Panc1 (cell line): ENCODE measurements around the gene DNAJC4. TPM values are rescaled to one million over a fixed set of nuclear protein-coding genes. Genes with fewer than 3 reads are reported as not detected.

Experiments
- ATAC-seq: fragments of 200-7000 bp; cut with Tn5 transposase; 2 replicates; pipeline ENCODE4 v1.9.1; 2020; ENCODE audit warnings: mild to moderate bottlenecking, moderate library complexity
- BruUV-seq: library from RNA; stranded (reverse); fragments of 400-500 nt; replicated peaks from 2 replicates; lab custom pipeline; 2021; lab: Mats Ljungman, UMichigan
- CTCF ChIA-PET: fragments of 300-600 bp; sonication (Branson Sonifier 250); formaldehyde crosslinking; loops from one replicate; lab custom pipeline; 2022; ENCODE audit warnings: antibody characterized with exemption; lab: Charles Lee
- POLR2A ChIA-PET: fragments of 300-600 bp; sonication (Branson Sonifier 250); formaldehyde crosslinking; loops from one replicate; lab custom pipeline; 2022; ENCODE audit warnings: antibody characterized with exemption; lab: Charles Lee
- DNase-seq: peaks from one replicate; pipeline ENCODE4 v3.0.0-alpha.2; 2010; ENCODE audit warnings: low read depth, low spot score
- H3K27ac ChIP-seq: 2 replicates; pipeline ENCODE4 v1.5.1; 2011; ENCODE audit warnings: mild to moderate bottlenecking, low read length, inconsistent platforms
- H3K27me3 ChIP-seq: fragments of 200-500 bp; sonication (Bioruptor generic); 2 replicates; pipeline ENCODE4 v1.6.0; 2014; ENCODE audit warnings: low read length, inconsistent platforms; ENCODE audit not compliant: control insufficient read depth, insufficient read depth
- H3K36me3 ChIP-seq: fragments of 200-500 bp; sonication (Bioruptor generic); 2 replicates; pipeline ENCODE4 v1.5.1; 2014; ENCODE audit warnings: inconsistent platforms, mild to moderate bottlenecking, low read length, moderate library complexity; ENCODE audit not compliant: control insufficient read depth, insufficient read depth
- H3K4me1 ChIP-seq: 2 replicates; pipeline ENCODE4 v1.5.1; 2011; ENCODE audit warnings: inconsistent platforms, mild to moderate bottlenecking, low read length, moderate library complexity; ENCODE audit not compliant: control insufficient read depth, insufficient read depth
- H3K4me3 ChIP-seq, 2 experiments: 2 replicates each; pipeline ENCODE4 v1.5.1; 2011 to 2012; ENCODE audit warnings: low read depth in 2 of 2, low read length in 2 of 2, mild to moderate bottlenecking in 2 of 2, inconsistent platforms in 1 of 2, moderate library complexity in 1 of 2
- H3K9me3 ChIP-seq: fragments of 200-500 bp; sonication (Bioruptor generic); 2 replicates; pipeline ENCODE4 v1.5.1; 2014; ENCODE audit warnings: low read depth, mild to moderate bottlenecking, inconsistent platforms, low read length, moderate library complexity; ENCODE audit not compliant: control insufficient read depth, insufficient read depth
- POLR2AphosphoS5 ChIP-seq: IDR thresholded peaks from 2 replicates; pipeline ENCODE4 v1.6.1; 2012; ENCODE audit warnings: mild to moderate bottlenecking, low read depth, low read length, moderate library complexity
- SIN3A ChIP-seq: IDR thresholded peaks from 2 replicates; pipeline ENCODE4 v1.6.1; 2012; ENCODE audit warnings: low read depth, mild to moderate bottlenecking, low read length, moderate library complexity, borderline replicate concordance; ENCODE audit not compliant: insufficient read depth
- TCF7L2 ChIP-seq: IDR thresholded peaks from 2 replicates; pipeline ENCODE4 v1.6.1; 2011; ENCODE audit warnings: mild to moderate bottlenecking, low read depth, low read length, inconsistent platforms
- in situ Hi-C: cut with HindIII; loops from 2 replicates; pipeline ENCODE4 v1.10.0; 2016; ENCODE audit warnings: low sequenced_read_pairs, low pct_unique_long_range_greater_than_20kb
- intact Hi-C: fragments of 100-400 bp; cut with micrococcal nuclease; formaldehyde crosslinking; loops from one replicate; pipeline ENCODE4 v1.10.0; 2022; ENCODE audit not compliant: unreplicated experiment
- total RNA-seq: library from RNA; stranded (reverse); gene quantifications from one replicate; pipeline ENCODE4 v1.2.1, GENCODE V29; 2021; ENCODE audit not compliant: unreplicated experiment
- TF ChIP-seq, protein P1 (sequence below): fragments of 450-650 bp; IDR thresholded peaks from 2 replicates; pipeline ENCODE4 v1.5.1; 2017; ENCODE audit warnings: mild to moderate bottlenecking
- TF ChIP-seq, protein P2 (sequence below), 2 experiments: IDR thresholded peaks; 2 replicates each; pipeline ENCODE4 v1.6.1; 2011 to 2012; ENCODE audit warnings: low read depth in 2 of 2, control low read depth in 1 of 2, low read length in 1 of 2, mild to moderate bottlenecking in 1 of 2, moderate library complexity in 1 of 2; ENCODE audit not compliant: insufficient read depth in 1 of 2

The DNAJC4 gene
- total RNA-seq, 1 experiment from 2014 or later: 41.0 TPM

DNA sequence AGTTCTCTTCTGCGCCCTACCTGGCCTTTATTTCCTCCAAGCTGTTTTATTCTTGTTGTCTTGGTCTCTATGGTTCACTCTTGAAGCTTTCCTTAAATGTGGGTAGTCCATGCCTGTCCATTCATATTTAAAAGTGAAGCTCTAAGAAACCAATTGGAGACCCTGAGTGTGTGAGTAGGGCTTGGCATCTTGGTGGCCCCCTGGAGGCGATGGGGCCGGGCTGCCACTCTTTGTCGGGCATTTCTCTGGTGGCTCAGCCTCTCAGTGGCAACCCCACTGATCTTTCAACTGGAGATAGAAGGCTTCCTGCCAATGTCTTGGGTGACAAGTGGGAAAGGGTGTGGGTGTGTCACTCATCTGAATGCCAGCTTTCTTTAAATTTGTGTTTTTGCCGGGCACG, 13.5 kb upstream of the DNAJC4 start:
- Histone ChIP-seq H3K27me3 (no peaks in the 10 kb centered on the region), H3K27ac (no peak overlapping the region), H3K4me3 (no peak overlapping the region), H3K4me1 (no peaks in the 10 kb centered on the region), H3K36me3 (no peaks in the 10 kb centered on the region), H3K9me3 (no peaks in the 10 kb centered on the region)
- DNase-seq: no peak
- no peak for ATAC-seq
- ChIA-PET CTCF (no interaction called here), POLR2A (interaction anchor here (0.7 kb wide), 1 partner anchor 13 kb away, joined by 4 read pairs; no protein-coding TSS in a partner anchor)
- BruUV-seq: no TSS peak
- TF ChIP-seq, protein P1, sequence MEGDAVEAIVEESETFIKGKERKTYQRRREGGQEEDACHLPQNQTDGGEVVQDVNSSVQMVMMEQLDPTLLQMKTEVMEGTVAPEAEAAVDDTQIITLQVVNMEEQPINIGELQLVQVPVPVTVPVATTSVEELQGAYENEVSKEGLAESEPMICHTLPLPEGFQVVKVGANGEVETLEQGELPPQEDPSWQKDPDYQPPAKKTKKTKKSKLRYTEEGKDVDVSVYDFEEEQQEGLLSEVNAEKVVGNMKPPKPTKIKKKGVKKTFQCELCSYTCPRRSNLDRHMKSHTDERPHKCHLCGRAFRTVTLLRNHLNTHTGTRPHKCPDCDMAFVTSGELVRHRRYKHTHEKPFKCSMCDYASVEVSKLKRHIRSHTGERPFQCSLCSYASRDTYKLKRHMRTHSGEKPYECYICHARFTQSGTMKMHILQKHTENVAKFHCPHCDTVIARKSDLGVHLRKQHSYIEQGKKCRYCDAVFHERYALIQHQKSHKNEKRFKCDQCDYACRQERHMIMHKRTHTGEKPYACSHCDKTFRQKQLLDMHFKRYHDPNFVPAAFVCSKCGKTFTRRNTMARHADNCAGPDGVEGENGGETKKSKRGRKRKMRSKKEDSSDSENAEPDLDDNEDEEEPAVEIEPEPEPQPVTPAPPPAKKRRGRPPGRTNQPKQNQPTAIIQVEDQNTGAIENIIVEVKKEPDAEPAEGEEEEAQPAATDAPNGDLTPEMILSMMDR: no peak
- TF ChIP-seq, protein P2, sequence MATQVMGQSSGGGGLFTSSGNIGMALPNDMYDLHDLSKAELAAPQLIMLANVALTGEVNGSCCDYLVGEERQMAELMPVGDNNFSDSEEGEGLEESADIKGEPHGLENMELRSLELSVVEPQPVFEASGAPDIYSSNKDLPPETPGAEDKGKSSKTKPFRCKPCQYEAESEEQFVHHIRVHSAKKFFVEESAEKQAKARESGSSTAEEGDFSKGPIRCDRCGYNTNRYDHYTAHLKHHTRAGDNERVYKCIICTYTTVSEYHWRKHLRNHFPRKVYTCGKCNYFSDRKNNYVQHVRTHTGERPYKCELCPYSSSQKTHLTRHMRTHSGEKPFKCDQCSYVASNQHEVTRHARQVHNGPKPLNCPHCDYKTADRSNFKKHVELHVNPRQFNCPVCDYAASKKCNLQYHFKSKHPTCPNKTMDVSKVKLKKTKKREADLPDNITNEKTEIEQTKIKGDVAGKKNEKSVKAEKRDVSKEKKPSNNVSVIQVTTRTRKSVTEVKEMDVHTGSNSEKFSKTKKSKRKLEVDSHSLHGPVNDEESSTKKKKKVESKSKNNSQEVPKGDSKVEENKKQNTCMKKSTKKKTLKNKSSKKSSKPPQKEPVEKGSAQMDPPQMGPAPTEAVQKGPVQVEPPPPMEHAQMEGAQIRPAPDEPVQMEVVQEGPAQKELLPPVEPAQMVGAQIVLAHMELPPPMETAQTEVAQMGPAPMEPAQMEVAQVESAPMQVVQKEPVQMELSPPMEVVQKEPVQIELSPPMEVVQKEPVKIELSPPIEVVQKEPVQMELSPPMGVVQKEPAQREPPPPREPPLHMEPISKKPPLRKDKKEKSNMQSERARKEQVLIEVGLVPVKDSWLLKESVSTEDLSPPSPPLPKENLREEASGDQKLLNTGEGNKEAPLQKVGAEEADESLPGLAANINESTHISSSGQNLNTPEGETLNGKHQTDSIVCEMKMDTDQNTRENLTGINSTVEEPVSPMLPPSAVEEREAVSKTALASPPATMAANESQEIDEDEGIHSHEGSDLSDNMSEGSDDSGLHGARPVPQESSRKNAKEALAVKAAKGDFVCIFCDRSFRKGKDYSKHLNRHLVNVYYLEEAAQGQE (IDR thresholded peaks at IDR 0.05; ENCODE audit: insufficient read depth in 1 of 2, low read depth in 2 of 2, low read length in 1 of 2): no peak
- no peak for TF ChIP-seq POLR2AphosphoS5
- TF ChIP-seq TCF7L2: no peak
- no peak for TF ChIP-seq SIN3A
- in situ Hi-C loops (no loop called here), intact Hi-C loops (no loop called here)

DNA sequence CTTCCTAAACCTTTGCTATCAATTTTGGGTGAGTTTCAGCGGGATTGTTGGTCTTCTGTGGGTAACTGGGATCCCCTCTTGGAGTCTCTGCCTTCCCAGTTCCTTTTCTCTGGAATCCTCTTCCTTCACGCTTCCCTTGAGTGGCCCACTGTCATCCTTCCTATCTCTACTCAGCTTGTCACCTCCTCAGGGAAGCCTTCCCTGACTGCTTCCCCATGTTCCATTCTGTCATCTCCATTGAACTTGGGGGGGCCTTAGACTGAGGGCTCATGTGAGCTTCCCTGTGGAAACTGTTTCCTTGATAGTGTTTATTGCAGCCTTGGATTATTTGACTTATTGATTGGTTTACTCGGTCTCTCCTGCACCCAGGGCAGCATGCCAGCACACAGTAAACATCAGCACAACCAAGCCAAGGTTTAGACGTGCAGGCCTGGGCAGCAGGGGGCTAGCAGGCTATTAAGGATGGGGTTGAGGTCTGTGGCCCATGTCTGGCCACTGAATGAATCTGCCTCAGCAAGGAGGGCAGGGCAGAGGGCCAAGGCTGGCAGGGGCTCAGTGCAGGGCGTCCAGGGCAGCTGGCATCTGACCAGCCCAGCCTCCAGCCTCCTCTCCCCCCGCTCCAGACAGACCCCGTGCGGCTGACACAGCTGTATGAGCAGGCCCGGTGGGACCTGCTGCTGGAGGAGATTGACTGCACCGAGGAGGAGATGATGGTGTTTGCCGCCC, 11.6 kb upstream of the DNAJC4 start:
- no peak for ATAC-seq
- in situ Hi-C loops (no loop called here), intact Hi-C loops (no loop called here)
- H3K4me1 ChIP-seq: no peaks in the 10 kb centered on the region
- DNase-seq: no peak
- no peak overlapping the region for H3K4me3 ChIP-seq
- TF ChIP-seq, protein P2 (IDR thresholded peaks at IDR 0.05; ENCODE audit: insufficient read depth in 1 of 2, low read depth in 2 of 2, low read length in 1 of 2): no peak
- no peak for TF ChIP-seq POLR2AphosphoS5
- TF ChIP-seq TCF7L2: no peak
- no peak for TF ChIP-seq SIN3A
- TF ChIP-seq, protein P1: no peak
- no peak overlapping the region for H3K27ac ChIP-seq
- no peaks in the 10 kb centered on the region; the same call in 1 of the 2 replicates for H3K36me3 ChIP-seq
- CTCF ChIA-PET: no interaction called here
- H3K9me3 ChIP-seq: no peaks in the 10 kb centered on the region
- no peaks in the 10 kb centered on the region for H3K27me3 ChIP-seq
- BruUV-seq: no TSS peak
- POLR2A ChIA-PET: no interaction called here
